ENCODE results near the gene CHMP2A.
"Not testable (repeated sequence)": the region's sequence is repeated elsewhere in the genome, so short reads cannot be mapped to it uniquely, and the experiment has no call there.

Gene CHMP2A

DNA sequence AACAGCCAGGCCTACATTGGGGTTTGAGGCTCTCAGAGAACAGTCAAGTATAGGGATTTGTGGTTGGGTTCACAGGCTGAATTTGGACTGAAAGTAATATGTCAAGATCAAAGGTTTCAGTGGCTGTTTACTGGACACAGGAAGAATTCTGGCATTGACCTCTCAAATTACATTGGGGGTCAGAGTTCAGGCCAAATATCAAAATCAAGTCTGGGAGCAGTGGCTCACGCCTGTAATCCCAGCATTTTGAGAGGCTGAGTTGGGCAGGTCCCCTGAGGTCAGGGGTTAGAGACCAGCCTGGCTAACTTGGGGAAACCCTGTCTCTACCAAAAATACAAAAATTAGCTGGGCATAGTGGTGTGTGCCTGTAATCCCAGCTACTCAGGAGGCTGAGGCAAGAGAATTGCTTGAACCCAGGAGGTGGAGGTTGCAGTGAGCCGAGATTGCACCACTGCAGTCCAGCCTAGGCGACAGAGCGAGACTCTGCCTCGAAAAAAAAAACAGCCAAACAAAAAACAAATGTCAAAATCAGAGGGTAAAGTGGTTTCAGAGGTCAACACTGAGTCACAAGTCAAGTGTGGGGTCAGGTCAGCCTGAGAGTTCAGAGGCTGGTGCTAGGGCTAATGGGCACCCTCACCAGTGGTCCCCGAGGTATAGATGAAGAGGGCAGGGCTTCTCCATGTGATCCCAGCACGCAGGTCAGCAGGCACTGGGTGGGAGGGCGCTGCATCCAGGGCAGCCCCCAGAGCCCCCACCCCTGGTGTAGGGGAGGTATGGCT is 44.6 kb downstream of the CHMP2A start:
- DNase-seq, result no peak

DNA sequence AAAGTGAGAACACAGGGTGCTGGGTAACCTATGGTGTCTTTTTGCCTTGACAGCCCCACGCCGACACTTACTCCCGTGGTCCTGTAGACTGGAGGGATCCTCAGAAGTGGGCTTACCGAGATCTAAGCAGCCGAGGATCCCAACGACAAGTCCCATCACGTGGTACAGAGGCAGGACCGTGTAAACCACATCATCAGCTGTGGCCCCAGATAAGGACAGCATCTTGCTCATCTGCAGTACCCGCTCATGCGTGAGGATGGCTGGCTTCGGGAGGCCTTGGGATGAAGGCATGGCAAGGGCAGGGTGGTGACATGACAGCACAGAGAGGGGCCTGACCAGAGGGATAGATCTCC is 45.2 kb downstream of the CHMP2A start:
- DNase-seq, result peak; percentile 88

DNA sequence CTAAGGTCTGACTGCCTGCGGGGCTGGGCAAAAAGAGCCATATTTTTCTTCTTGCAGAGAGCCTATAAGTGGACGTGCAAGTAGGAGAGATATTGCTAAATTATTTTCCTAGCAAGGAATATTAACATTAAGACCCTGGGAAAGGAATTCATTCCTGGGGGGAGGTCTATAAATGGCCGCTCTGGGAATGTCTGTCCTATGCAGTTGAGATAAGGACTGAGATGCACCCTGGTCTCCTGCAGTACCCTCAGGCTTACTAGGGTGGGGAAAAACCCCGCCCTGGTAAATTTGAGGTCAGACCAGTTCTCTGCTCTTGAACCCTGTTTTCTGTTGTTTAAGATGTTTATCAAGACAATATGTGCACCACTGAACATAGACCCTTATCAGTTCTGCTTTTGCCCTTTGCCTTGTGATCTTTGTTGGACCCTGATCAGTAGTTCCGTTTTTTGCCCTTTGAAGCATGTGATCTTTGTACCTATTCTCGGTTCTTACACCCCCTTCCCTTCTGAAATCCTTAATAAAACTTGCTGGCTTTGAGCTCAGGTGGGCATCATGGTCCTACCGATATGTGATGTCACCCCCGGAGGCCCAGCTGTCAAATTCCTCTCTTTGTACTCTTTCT is 47.2 kb downstream of the CHMP2A start:
- DNase-seq, result not testable (repeated sequence)
